Liver (tissue), 2 donors: ENCODE measurements around the gene KIAA0586.

ENCODE experiments used
- CTCF ChIP-seq: fragments of 150-350 bp; IDR thresholded peaks from 2 replicates; pipeline ENCODE4 v1.5.1; 2017; ENCODE audit warnings: improper control_type of control experiment, low read depth, low read length; ENCODE audit not compliant: missing input control
- FOXA1 ChIP-seq: IDR thresholded peaks from 2 replicates; pipeline ENCODE4 v1.6.1; 2016; ENCODE audit warnings: antibody characterized with exemption
- donor health status: healthy.

GRCh38 chr14:58465421-58465820 lies 37.9 kb downstream of the KIAA0586 start:
- no peak for TF ChIP-seq FOXA1
- TF ChIP-seq CTCF, result no peak
